Neural cell (in vitro differentiated cells): ENCODE measurements around the gene ACTR6.

Experiments used
- CTCF ChIP-seq: fragments of 450-650 bp; IDR thresholded peaks from 2 replicates; pipeline ENCODE4 v1.5.1; 2014; ENCODE audit warnings: antibody characterized with exemption, mild to moderate bottlenecking, moderate library complexity; ENCODE audit not compliant: poor library complexity, severe bottlenecking
- EZH2 ChIP-seq: fragments of 200-600, 300-800 bp; shearing (Covaris generic), sonication (generic); IDR thresholded peaks from 2 replicates; pipeline ENCODE4 v1.6.1; 2014; ENCODE audit warnings: antibody characterized with exemption, low read length, borderline replicate concordance, mild to moderate bottlenecking; ENCODE audit not compliant: insufficient read depth, poor library complexity, severe bottlenecking
- RAD21 ChIP-seq: fragments of 450-650 bp; conservative IDR thresholded peaks from 2 replicates; pipeline ENCODE4 v1.6.1; 2014; ENCODE audit warnings: antibody characterized with exemption, mild to moderate bottlenecking, moderate library complexity
- SMC3 ChIP-seq: fragments of 450-650 bp; conservative IDR thresholded peaks from 2 replicates; pipeline ENCODE4 v1.6.1; 2014; ENCODE audit warnings: antibody characterized with exemption, mild to moderate bottlenecking, moderate library complexity; ENCODE audit not compliant: poor library complexity
- TAF1 ChIP-seq: IDR thresholded peaks from 2 replicates; pipeline ENCODE4 v1.6.1; 2012; ENCODE audit warnings: low read depth

- TF ChIP-seq EZH2 (no peak), CTCF (no peak), TAF1 (no peak), RAD21 (no peak), SMC3 (no peak)
Measured at GRCh38 chr12:100185361-100185894, 15.2 kb upstream of the ACTR6 start.
